Testis (tissue), 2 donors: ENCODE measurements around the gene ZFP57.

ENCODE experiments used
- CTCF ChIP-seq, 3 experiments: fragments of 450-650 bp in 2 of 3; fragments of 200-600 bp in 1 of 3; sonication (generic) in 1 of 3; IDR thresholded peaks; one replicate each; pipeline ENCODE4 v1.5.1; 2016 to 2019; ENCODE audit warnings: antibody characterized with exemption in 3 of 3, mild to moderate bottlenecking in 2 of 3, moderate library complexity in 1 of 3
- POLR2A ChIP-seq: fragments of 450-650 bp; IDR thresholded peaks from one replicate; pipeline ENCODE4 v1.6.1; 2017; ENCODE audit warnings: antibody characterized with exemption, mild to moderate bottlenecking, moderate library complexity

GRCh38 chr6:29649701-29650673 lies 31.0 kb downstream of the ZFP57 start:
- peak; percentile 94 to 98 (median 97) for TF ChIP-seq CTCF (IDR thresholded peaks at IDR 0.05)
- peak; percentile 84 for TF ChIP-seq POLR2A
